Nucleus accumbens (tissue), 56 donors: ENCODE measurements around the gene RWDD4.

Source experiments
- DNase-seq, 56 donors: peaks; one replicate each; lab custom pipeline; 2025; lab: John Stamatoyannopoulos, UW

RWDD4 gene

DNA sequence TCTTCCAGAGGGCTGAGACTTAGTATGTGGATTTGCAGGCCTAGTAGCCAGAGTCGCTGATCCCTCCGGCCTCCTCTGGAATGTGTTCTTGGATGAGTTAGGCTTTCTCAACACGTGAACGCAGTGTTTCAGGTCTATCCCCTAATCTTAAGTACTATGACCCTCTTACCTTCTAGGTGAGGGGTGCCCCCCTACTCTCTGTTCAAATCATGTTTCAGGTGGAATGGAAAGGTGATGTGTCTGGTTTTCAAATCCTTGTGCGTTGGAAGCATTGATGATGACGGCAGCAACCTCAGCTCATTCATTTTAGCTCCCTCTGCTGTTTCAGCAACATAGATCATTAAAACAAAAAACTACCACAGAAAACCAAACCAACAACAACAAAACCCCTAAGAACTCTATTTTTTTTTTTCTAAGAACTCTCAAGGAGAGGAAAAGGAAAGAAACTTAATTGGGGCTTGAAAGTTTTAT is 56.4 kb downstream of the RWDD4 start:
- DNase-seq: peak in 2 of 56 donors; percentile 16 to 23

DNA sequence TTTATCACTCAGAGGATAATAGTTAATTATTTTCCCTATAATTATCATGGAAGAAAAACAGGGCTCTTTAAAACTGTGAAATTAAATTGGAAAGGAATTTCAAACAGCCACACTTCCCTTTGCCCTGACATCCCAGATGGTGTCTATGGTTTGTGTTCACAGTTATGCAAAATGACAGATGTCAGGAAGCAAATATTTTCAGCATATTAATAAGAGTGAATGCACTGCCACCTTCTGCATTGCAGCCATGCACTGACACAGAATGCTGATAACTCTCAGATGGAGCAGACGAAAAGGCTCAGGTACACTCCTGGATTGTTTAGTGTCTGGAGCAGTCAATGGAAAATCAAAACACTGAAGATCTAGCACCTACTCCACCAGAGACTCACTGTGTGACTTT is 57.6 kb downstream of the RWDD4 start:
- no peak for DNase-seq

GRCh38 chr4:183600189-183600685 is 58.7 kb downstream of the RWDD4 start:
- DNase-seq: no peak

GRCh38 chr4:183599690-183600089 is 59.3 kb downstream of the RWDD4 start:
- no peak for DNase-seq

DNA sequence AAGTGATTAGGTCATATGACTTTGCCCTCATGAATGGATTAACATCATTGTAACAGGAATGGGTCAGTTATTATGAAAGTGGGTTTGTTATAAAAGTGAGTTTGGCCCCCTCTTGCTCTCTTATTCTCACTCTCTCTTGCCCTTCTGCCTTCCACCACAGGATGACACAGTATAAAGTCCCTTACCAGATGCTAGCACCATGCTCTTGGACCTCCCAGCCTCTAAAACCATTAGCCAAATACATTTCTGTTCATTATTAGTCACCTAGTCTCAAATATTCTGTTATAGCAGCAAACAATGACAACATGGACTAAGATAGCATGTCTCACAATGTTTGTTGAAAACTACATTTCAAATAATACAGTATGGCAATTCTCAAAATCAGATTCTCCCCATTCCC is 59.7 kb downstream of the RWDD4 start:
- DNase-seq: no peak

GRCh38 chr4:183596067-183596757 is 62.8 kb downstream of the RWDD4 start:
- no peak for DNase-seq

DNA sequence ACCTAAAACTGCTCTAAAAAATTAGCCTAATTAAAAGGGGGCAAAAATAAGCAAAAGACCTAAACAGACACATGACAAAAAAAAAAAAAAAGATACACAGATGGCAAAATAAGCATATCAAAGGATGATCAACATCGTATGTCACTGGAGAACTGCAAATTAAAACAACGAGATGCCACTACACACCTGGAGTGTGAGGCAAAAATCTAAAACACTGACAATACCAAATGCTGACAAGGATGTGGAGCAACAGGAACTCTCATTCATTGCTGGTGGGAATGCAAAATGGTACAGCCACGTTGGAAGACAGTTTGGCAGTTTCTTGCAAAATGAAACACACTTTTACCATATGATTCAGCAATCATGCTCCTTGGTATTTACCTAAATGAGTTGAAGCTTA is 64.2 kb downstream of the RWDD4 start:
- no peak for DNase-seq

DNA sequence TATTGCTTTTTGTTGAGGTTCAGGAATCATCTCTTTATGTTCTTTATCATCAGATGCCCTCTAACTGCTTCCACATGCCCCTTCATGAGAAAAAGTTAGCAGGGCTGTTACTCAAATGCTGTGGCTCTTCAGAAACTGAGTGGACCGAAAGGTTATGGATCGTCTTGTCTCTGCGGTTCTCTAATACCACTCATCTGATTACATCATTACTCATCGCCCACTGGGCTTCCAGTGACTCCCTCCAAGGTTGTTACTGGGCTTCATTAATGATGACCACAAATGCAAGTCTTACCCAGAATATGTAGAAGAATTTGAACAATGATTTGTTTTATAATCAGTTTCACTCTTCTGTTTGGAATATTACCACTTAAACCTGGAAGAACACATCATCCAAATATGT is 67.7 kb downstream of the RWDD4 start:
- DNase-seq: no peak
